HepG2 (cell line): Measurements from ENCODE around the gene GPR137. TPM values are rescaled to one million over a fixed set of nuclear protein-coding genes. Genes with fewer than 3 reads are reported as not detected.
A peak's percentile ranks its signal among the peaks of the same experiment; 100 is the strongest.

ENCODE experiments used
- AGO2 ChIP-seq: fragments of 200-400 bp; formaldehyde crosslinking; optimal IDR thresholded peaks from 2 replicates; pipeline ENCODE3; 2017; ENCODE audit warnings: mild to moderate bottlenecking, low read depth, low read length, moderate library complexity
- EEA1 ChIP-seq: sonication (generic); formaldehyde crosslinking; IDR thresholded peaks from 2 replicates; pipeline ENCODE4 v1.5.1; 2020; ENCODE audit warnings: mild to moderate bottlenecking, missing genetic modification reagents, borderline replicate concordance
- ELF3 ChIP-seq: IDR thresholded peaks from 2 replicates; pipeline ENCODE4 v1.6.1; 2016; ENCODE audit warnings: missing genetic modification reagents, missing compliant biosample characterization
- GATAD1 ChIP-seq: IDR thresholded peaks from 2 replicates; pipeline ENCODE4 v1.6.1; 2016; ENCODE audit warnings: missing genetic modification reagents, missing compliant biosample characterization
- GMEB1 ChIP-seq: sonication (generic); formaldehyde crosslinking; IDR thresholded peaks from 2 replicates; pipeline ENCODE4 v1.5.1; 2020; ENCODE audit warnings: missing genetic modification reagents, mild to moderate bottlenecking, borderline replicate concordance
- HOXA3 ChIP-seq: sonication (generic); formaldehyde crosslinking; IDR thresholded peaks from 2 replicates; pipeline ENCODE4 v1.5.0; 2020; ENCODE audit warnings: missing genetic modification reagents
- KDM2A ChIP-seq: sonication (generic); formaldehyde crosslinking; IDR thresholded peaks from 2 replicates; pipeline ENCODE4 v1.4.0; 2020; ENCODE audit warnings: low read depth, missing genetic modification reagents, borderline replicate concordance
- KLF16 ChIP-seq, 2 experiments: sonication (generic) in 1 of 2; formaldehyde crosslinking in 1 of 2; IDR thresholded peaks; 2 replicates each; pipeline versions ENCODE4 v1.6.1 to v1.8.0; 2016 to 2023; ENCODE audit warnings: missing genetic modification reagents in 2 of 2, missing compliant biosample characterization in 1 of 2
- MED1 ChIP-seq: sonication (generic); formaldehyde crosslinking; IDR thresholded peaks from 2 replicates; pipeline ENCODE4 v1.4.0; 2020; ENCODE audit warnings: missing genetic modification reagents
- MXI1 ChIP-seq: IDR thresholded peaks from 3 replicates; pipeline ENCODE4 v1.6.1; 2012; ENCODE audit warnings: low read depth, low read length, inconsistent platforms, borderline replicate concordance
- MYPOP ChIP-seq: sonication (generic); formaldehyde crosslinking; IDR thresholded peaks from 2 replicates; pipeline ENCODE4 v1.8.1; 2023; ENCODE audit warnings: mild to moderate bottlenecking, moderate library complexity, missing genetic modification reagents
- NR2F1 ChIP-seq, 2 experiments: fragments of 450-650 bp in 1 of 2; formaldehyde crosslinking in 1 of 2; IDR thresholded peaks; 2 replicates each; pipeline versions ENCODE4 v1.5.0 to v1.6.1; 2016 to 2020; ENCODE audit warnings: mild to moderate bottlenecking in 1 of 2, missing compliant biosample characterization in 1 of 2, missing genetic modification reagents in 1 of 2, moderate library complexity in 1 of 2
- RNF219 ChIP-seq: sonication (generic); formaldehyde crosslinking; IDR thresholded peaks from 2 replicates; pipeline ENCODE4 v1.5.0; 2020; ENCODE audit warnings: mild to moderate bottlenecking, missing genetic modification reagents
- TFE3 ChIP-seq: IDR thresholded peaks from 2 replicates; pipeline ENCODE4 v1.6.1; 2016
- TMF1 ChIP-seq: sonication (generic); formaldehyde crosslinking; IDR thresholded peaks from 2 replicates; pipeline ENCODE4 v1.8.1; 2022; ENCODE audit warnings: low read depth, missing genetic modification reagents
- ZNF33B ChIP-seq: sonication (generic); formaldehyde crosslinking; IDR thresholded peaks from 2 replicates; pipeline ENCODE4 v1.5.1; 2020; ENCODE audit warnings: mild to moderate bottlenecking, missing genetic modification reagents
- ZNF430 ChIP-seq: sonication (generic); formaldehyde crosslinking; IDR thresholded peaks from 2 replicates; pipeline ENCODE4 v1.9.0; 2021; ENCODE audit warnings: mild to moderate bottlenecking, missing genetic modification reagents
- ZNF574 ChIP-seq: sonication (generic); formaldehyde crosslinking; IDR thresholded peaks from 2 replicates; pipeline ENCODE4 v1.4.0; 2020; ENCODE audit warnings: missing genetic modification reagents
- ZNF660 ChIP-seq: sonication (generic); formaldehyde crosslinking; IDR thresholded peaks from 2 replicates; pipeline ENCODE4 v1.5.1; 2020; ENCODE audit warnings: mild to moderate bottlenecking, low read depth, missing genetic modification reagents, borderline replicate concordance
- polyA plus RNA-seq, 8 experiments: library from polyadenylated mRNA; depleted of rRNA in 3 of 8; stranded (reverse) in 7 of 8; unstranded in 1 of 8; fragments of >200 nt; fragmentation: Illumina TruSeq in 4 of 8; extraction: Trizol in 4 of 8; gene quantifications; 2 replicates each; pipeline versions ENCODE4 v1.2.1 to v1.2.3, GENCODE V29; 2011 to 2016; ENCODE audit warnings: low read depth in 4 of 8, missing spikeins in 1 of 8, mixed read lengths in 1 of 8; ENCODE audit not compliant: insufficient read depth in 1 of 8
- total RNA-seq, 5 experiments: library from RNA; depleted of rRNA; stranded (reverse); fragments of >200 nt; fragmentation: Illumina TruSeq; extraction: Trizol; gene quantifications; 2 replicates each; pipeline ENCODE4 v1.2.3, GENCODE V29; 2016; ENCODE audit warnings: low read depth in 1 of 5

The GPR137 gene
- total and polyA plus RNA-seq, 2 of the 13 experiments (the other 11 are each of a cell fraction or from before 2014, with no cell fraction given), result 8.5 to 13.2 TPM

- TF ChIP-seq MYPOP, result peak; percentile 76; the same call in 1 of the 2 replicates
- TF ChIP-seq KDM2A (CRISPR knock-in tag), result peak; percentile 93
- 0 out of 4 replicates have a peak, but pooled peaks of 1 of the 2 experiments have one; percentile 20 for TF ChIP-seq NR2F1 (CRISPR knock-in tag; IDR thresholded peaks at IDR 0.05)
- TF ChIP-seq GATAD1 (CRISPR knock-in tag), result peak; percentile 92
- 0 out of 2 replicates have a peak, but pooled peaks have one; percentile 54 for TF ChIP-seq ELF3 (CRISPR knock-in tag)
- TF ChIP-seq AGO2, result peak; percentile 86
- TF ChIP-seq EEA1 (CRISPR knock-in tag), result 0 out of 2 replicates have a peak, but pooled peaks have one; percentile 36
- peak in 1 of 2 experiments; percentile 45; a peak in 1 of 4 replicates for TF ChIP-seq KLF16 (CRISPR knock-in tag; IDR thresholded peaks at IDR 0.05)
- TF ChIP-seq HOXA3 (CRISPR knock-in tag), result peak; percentile 84
- peak; percentile 68; the same call in 1 of the 3 replicates for TF ChIP-seq MXI1
- peak; percentile 33; the same call in 1 of the 2 replicates for TF ChIP-seq TMF1
- peak; percentile 55 for TF ChIP-seq MED1 (CRISPR knock-in tag)
- TF ChIP-seq GMEB1 (CRISPR knock-in tag), result peak; percentile 79; the same call in 1 of the 2 replicates
- TF ChIP-seq TFE3 (CRISPR knock-in tag), result peak; percentile 96
- TF ChIP-seq ZNF660 (CRISPR knock-in tag), result no peak
- no peak for TF ChIP-seq RNF219 (CRISPR knock-in tag)
- TF ChIP-seq ZNF33B (CRISPR knock-in tag), result no peak
- peak; percentile 89 for TF ChIP-seq ZNF574 (CRISPR knock-in tag)
- peak; percentile 77; the same call in 1 of the 2 replicates for TF ChIP-seq ZNF430 (CRISPR knock-in tag)
These were observed 31.8 kb downstream of the GPR137 start, which contains the start of gene TRMT112 (continued) for GRCh38 chr11:64317325-64317960.
